HG03558 (cell line): ENCODE data around the gene INPP5A.
"Not testable (repeated sequence)": the region's sequence is repeated elsewhere in the genome, so short reads cannot be mapped to it uniquely, and the experiment has no call there.

ENCODE experiments used
- ATAC-seq: cut with Tn5 transposase; IDR thresholded peaks from one replicate; pipeline ENCODE4 v1.9.1; 2021; ENCODE audit warnings: moderate number of reproducible peaks; ENCODE audit not compliant: unreplicated experiment; ENCODE audit errors: extremely low read depth

INPP5A gene

DNA sequence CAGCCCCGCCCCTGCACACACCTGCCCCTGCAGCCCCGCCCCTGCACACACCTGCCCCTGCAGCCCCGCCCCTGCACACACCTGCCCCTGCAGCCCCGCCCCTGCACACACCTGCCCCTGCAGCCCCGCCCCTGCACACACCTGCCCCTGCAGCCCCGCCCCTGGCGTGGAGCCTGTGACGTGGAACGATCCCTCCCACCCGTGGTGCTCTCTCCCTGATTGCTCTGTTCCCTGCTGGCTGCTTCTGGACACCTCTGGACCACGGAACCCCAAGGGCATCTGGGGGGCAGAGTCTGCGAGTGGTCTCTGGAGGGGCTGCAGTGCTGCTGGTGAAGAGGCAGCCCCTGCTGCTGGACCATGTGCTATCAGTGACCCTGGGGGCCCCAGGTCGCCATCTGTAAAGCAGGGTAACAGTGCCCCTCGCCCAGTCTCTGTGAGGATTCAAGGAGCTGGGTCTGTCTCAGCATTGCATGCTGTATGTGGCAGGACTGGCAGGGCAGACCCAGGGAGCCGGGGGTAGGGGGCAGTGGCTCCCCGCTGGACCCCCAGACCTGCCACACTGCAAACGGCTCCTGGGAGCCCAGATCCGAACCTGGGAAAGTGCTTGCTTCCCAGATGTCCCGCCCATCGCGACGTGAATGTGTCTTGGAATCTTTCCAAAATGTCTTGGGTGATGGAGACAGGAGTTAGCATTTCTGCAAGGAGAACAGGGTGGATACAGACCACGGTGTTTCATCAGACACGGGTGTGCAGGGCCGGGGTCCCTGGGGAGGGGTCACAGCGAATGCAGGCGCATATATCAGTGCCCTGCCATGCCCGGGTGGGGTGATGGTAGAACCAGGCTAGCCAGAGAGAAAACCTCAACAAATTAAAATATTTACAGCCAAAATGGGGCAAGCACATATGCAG is 276.2 kb downstream of the INPP5A start:
- no peak for ATAC-seq

DNA sequence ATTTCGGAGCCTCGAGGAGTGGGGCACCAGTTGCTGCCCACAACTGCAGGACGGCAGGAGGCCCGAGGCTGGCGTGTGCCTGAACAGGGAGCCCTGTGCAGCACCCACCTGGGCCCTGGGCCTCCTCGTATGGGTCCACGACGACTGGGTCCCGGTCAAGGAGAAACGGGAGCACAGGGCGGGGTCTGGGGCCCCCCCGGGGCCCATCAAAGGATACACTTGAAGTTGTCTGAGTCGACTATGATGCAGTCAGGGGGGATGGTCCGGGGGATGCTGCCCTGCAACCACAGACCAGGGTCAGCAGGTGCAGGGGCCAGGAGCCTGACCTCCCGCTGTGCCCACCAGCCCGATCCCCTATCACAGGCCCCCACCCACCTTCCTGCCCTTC is 276.9 kb downstream of the INPP5A start:
- ATAC-seq: no peak

DNA sequence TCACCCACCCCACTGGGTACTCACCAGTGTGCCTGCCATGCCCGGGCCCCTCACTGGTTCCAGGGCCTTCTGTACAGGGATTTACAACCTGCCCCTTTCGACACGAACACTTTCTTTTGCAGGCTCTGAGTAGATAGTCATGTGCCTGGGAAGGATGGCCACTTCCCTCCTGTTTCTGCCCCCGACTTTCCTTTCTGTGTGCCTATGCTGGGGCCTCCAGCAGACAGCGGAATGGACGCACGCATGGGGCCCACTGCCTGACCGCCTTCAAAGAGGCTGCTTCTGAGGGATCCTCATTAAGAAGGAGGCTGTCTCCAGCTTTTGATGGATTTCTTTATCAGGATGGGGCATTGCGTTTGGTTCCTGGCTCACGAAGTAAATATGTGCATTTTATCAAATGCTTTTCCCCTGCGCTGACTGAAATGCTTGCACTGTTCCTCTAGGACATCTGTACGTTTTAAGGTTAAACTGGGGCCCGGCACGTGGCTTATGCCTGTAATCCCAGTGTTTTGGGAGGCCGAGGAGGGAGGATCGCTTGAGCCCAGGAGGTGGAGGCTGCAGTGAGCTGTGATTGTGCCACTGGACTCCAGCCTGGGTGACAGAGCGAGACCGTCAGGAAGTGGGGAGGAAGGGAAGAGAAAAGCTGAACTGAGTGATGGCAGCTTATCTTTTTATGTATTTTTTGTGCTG is 277.7 kb downstream of the INPP5A start:
- no peak for ATAC-seq

GRCh38 chr10:132816718-132817117 is 279.1 kb downstream of the INPP5A start:
- no peak for ATAC-seq

DNA sequence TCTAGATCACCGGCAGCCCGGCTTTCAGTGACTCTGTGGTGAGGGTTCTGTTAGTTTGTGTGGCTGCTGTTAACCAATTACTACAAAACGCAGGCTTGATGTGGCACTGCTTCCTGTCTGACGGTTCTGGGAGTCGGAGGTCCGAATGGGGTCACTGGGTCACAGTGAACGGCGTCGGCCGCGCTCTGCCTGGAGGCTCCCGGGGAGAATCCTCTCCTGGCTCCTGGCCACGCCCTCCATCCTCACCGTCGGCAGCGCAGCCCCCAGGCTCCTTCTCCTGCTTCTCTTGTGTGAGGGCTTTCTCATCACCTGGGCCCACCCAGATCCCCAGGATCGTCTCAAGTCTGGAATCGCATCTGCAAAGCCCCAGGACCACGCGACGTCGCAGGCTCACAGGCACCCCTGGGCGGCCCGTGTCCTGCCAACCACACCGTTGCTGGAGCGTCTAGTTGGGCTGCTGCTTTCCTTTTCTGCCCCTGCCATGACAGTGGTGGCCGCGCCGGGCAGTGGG is 280.2 kb downstream of the INPP5A start:
- ATAC-seq: no peak

DNA sequence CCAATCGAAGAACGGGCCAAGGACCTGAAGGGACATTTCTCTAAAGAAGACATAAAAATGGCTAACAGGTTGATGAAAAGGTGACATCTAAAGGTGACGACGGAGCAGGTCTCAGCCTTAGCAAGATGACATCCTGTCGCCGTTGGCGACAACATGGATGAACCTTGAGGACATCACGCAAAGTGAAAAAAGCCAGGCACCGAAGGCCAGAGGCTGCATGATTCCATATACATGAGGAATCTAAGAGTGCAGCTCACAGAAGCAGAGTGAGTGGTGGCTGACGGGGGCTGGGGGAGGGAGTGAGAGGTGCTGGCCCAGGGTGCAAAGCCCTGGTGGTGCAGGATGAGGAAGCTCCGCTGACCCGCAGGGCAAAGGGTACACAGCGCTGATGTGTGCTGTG is 282.5 kb downstream of the INPP5A start:
- no peak for ATAC-seq

DNA sequence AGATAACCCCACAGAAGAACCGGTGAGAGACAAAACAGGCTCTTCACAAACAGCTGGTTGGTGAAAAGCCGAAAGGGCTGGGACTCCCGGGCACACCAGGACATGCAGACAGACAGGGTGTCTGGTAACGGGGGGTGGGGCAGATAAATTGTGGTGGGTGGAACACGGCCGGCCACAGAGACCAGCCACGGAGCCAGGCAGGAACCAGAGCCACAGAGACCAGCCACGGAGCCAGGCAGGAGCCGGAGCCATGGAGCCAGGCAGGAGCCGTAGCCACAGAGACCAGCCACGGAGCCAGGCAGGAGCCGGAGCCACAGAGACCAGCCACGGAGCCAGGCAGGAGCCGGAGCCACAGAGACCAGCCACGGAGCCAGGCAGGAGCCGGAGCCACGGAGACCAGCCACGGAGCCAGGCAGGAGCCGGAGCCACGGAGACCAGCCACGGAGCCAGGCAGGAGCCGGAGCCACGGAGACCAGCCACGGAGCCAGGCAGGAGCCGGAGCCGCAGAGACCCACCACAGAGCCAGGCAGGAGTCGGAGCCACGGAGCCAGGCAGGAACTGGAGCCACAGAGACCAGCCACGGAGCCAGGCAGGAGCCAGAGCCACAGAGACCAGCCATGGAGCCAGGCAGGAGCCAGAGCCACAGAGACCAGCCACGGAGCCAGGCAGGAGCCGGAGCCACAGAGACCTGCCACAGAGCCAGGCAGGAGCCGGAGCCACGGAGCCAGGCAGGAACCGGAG is 288.4 kb downstream of the INPP5A start:
- not testable (repeated sequence) for ATAC-seq

DNA sequence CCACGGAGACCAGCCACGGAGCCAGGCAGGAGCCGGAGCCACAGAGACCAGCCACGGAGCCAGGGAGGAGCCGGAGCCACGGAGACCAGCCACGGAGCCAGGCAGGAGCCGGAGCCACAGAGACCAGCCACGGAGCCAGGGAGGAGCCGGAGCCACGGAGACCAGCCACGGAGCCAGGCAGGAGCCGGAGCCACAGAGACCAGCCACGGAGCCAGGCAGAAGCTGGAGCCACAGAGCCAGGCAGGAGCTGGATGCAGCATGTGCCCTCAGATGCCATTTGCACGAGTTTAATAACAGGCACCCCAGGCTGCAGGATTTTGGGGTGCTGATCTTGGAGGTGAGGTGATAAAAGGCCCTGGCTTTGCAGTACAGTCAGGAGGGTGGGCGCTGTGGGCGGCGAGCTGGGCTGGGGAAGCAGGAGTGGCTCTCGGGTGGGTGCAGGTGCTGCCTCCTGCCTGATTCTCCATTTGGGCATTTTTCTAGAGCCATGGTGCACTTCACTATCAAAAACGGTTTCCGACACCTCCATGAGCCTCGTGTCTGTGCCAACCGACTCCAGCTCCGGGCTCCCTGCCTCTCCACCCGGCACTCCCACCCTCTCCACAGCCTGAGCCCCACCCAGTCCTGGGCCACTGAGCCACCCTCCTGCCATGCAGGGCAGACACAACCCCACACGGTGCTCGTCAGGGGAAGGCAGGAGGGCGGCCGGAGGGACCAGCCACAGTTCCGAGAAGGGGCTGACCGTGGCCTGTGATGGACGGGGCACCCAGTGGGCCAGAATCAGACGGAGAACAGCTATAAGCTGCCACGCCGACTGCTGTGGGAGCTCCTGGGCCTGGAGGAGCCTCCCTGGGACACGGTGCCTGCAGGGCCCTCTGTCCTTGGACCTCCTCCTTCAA is 289.2 kb downstream of the INPP5A start:
- ATAC-seq: no peak

GRCh38 chr10:132827423-132827789 is 289.8 kb downstream of the INPP5A start:
- ATAC-seq: no peak

GRCh38 chr10:132827861-132828539 is 290.4 kb downstream of the INPP5A start:
- ATAC-seq: no peak

GRCh38 chr10:132828681-132829080 is 291.1 kb downstream of the INPP5A start:
- ATAC-seq: no peak

DNA sequence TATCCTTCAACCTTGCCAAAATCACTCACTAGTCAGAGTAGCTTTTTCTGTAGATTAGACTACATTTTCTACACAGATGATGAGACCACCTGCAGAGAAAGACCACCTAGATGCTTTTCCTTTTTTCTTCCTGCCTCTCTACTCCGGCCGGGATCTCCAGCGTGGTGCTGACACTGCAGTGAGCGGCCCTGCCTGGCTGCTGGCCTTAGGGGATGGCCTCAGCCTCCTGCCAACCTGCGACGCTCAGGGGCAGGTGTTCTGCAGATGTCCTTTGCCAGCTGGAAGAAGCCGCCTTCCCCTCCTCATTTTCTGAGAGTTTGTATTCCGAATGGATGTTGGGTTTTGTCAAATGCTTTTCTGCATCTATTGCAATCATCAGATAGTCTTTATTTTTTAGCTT is 291.8 kb downstream of the INPP5A start:
- ATAC-seq: no peak

- ATAC-seq: no peak
Measured at GRCh38 chr10:132832186-132832969, 294.8 kb downstream of the INPP5A start.
